Adipocyte (in vitro differentiated cells): ENCODE measurements around the gene PLOD2.

Source experiments
- DNase-seq: peaks from one replicate; pipeline ENCODE4 v3.0.0-alpha.2; 2015; ENCODE audit warnings: low read depth
- H3K27me3 ChIP-seq: replicated peaks from 2 replicates; pipeline ENCODE4 v1.7.0; 2013; ENCODE audit warnings: mild to moderate bottlenecking, low read length, moderate library complexity; ENCODE audit not compliant: control insufficient read depth, insufficient read depth
- H3K36me3 ChIP-seq: 2 replicates; pipeline ENCODE4 v1.7.0; 2013; ENCODE audit warnings: low read length, mild to moderate bottlenecking, moderate library complexity; ENCODE audit not compliant: control insufficient read depth, insufficient read depth, severe bottlenecking
- H3K4me1 ChIP-seq: 2 replicates; pipeline ENCODE4 v1.7.0; 2013; ENCODE audit warnings: mild to moderate bottlenecking, low read length, moderate library complexity; ENCODE audit not compliant: control insufficient read depth, insufficient read depth
- H3K4me3 ChIP-seq: 2 replicates; pipeline ENCODE4 v1.7.0; 2013; ENCODE audit warnings: mild to moderate bottlenecking, low read length, moderate library complexity
- H3K9ac ChIP-seq: 2 replicates; pipeline ENCODE4 v1.7.0; 2013; ENCODE audit warnings: mild to moderate bottlenecking, low read length, moderate library complexity
- H3K9me3 ChIP-seq: 2 replicates; pipeline ENCODE4 v1.7.0; 2013; ENCODE audit warnings: mild to moderate bottlenecking, low read length, moderate library complexity; ENCODE audit not compliant: control insufficient read depth

The PLOD2 gene

DNA sequence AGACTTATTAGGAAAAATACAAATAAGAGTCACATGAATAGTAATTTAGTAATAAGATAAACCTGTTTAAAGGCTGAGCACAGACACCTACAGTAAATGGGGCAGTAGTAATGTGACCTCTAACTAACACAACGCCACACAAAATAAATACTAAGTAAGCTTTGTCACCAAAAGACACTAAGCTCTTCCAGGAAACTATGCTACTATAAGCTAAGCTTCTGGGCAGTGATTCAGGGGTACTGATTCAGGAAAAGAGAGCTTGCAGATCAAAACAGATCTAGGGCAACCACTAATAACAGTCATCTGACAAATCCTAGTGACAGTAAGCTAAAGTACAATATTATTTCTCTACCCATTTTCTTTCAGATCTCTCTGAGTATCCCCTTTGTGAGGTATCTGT is 68.8 kb downstream of the PLOD2 start:
- Histone ChIP-seq H3K4me3 (no peak overlapping the region), H3K4me1 (peaks cover 15% of the 10 kb centered on the region), H3K36me3 (no peaks in the 10 kb centered on the region), H3K9ac (no peak overlapping the region), H3K9me3 (no peaks in the 10 kb centered on the region), H3K27me3 (no peaks in the 10 kb centered on the region)
- peak; percentile 25 for DNase-seq

DNA sequence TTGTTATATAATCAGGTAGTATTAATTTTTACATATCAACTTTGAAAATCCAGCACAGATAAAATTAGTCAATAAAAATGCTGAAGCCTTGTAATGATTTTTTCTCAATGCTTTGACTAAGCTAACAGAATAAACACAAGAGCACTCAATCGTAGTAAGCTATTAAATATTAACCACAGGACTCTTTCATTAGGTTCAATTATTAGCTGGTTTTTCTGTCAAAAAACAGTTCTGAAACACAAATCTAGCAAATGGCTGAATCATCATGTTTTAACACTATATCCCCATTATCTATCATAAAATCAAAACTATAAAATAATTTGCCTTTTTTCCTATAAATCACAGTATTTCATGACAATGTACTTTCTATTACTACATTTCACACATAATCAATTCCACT is 69.6 kb downstream of the PLOD2 start:
- Histone ChIP-seq H3K27me3 (no peaks in the 10 kb centered on the region), H3K4me3 (no peak overlapping the region), H3K36me3 (no peaks in the 10 kb centered on the region), H3K9ac (no peak overlapping the region), H3K4me1 (peaks cover 15% of the 10 kb centered on the region), H3K9me3 (no peaks in the 10 kb centered on the region)
- DNase-seq: no peak

DNA sequence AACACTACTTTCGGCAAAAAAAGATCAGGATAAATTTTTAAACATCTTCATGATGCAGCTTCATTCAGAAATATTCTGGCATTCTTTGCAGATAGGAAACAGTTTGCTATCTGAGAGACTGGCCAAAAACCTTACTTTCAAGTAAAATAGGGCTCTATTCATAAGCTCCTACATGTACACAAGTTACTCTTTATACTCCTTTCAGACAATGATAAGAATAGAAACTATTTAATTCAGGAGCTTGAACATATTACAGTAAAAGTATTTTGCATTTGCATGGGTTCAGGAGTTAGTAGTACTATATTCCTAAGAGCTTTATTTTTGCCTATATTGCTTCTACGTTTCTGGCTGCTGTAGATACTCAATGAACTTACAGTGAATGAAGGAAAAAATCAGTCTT is 70.5 kb downstream of the PLOD2 start:
- Histone ChIP-seq H3K27me3 (no peaks in the 10 kb centered on the region), H3K36me3 (no peaks in the 10 kb centered on the region)
- DNase-seq: no peak

DNA sequence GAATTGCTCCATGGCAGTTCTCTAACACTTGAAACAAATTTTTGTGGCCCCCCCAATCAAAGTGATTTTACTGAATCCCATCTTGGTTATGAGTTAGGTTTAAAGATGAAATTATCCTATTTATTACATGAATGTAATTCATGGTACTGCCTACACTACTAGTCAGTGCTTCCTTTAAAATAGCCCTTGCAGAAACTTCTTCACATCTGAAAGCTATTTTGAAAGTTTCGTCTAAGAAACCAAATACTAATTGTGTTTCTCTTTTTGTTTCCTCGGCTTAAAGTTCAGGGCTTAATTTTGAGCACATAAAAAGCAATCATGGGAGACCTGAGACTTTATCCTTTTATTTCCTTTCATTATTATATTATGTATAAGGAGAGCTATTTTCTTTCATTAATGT is 72.1 kb downstream of the PLOD2 start:
- Histone ChIP-seq H3K9ac (no peak overlapping the region), H3K9me3 (no peaks in the 10 kb centered on the region), H3K36me3 (no peaks in the 10 kb centered on the region), H3K4me3 (no peak overlapping the region), H3K27me3 (no peaks in the 10 kb centered on the region), H3K4me1 (peaks cover 9% of the 10 kb centered on the region)
- no peak for DNase-seq

More for the DNA sequence above, 70.5 kb downstream of the PLOD2 start:
- H3K4me1 ChIP-seq: peaks cover 15% of the 10 kb centered on the region
- no peak overlapping the region for H3K9ac ChIP-seq
- no peak overlapping the region for H3K4me3 ChIP-seq
- no peaks in the 10 kb centered on the region for H3K9me3 ChIP-seq

DNA sequence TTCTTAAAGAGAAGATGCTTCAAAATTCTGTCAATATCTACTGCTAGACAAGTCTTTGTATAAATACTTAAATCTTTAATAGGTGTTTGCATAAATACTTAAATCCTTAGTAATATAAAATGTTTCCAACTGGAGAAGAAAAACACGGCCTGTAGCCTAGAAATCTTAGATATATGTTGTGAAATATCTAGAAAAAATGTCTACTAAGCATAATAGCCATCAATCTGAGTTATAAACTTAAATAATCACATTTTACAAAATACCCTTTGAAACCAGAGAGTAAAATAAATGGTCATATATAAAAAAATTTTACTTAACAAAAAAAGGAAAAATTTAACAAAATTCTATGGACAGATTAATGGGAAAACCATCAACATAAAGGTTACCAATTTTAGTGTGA is 73.9 kb downstream of the PLOD2 start:
- Histone ChIP-seq H3K9me3 (no peaks in the 10 kb centered on the region), H3K4me1 (peaks cover under 1% of the 10 kb centered on the region), H3K4me3 (no peak overlapping the region), H3K27me3 (no peaks in the 10 kb centered on the region), H3K9ac (no peak overlapping the region), H3K36me3 (no peaks in the 10 kb centered on the region)
- DNase-seq: no peak

DNA sequence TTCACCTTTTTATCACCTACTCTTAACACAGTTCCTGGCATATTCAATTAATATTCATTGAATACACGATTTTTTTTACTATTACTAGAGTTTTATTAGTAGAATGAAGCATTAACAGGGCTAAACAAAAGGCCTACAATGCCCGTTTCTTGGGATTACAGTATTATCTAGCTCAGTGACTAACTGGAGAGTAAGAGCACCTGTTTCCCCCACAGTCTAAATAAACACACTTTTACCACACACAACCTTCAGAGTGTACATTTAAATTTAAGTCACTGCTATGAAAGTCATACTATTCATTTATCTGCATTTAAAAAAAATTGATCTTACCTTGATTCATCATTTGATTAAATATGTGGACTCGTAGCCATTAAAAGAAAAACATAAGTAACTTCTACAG is 74.8 kb downstream of the PLOD2 start:
- H3K9me3 ChIP-seq: no peaks in the 10 kb centered on the region
- peaks cover 7% of the 10 kb centered on the region for H3K36me3 ChIP-seq
- no peak for DNase-seq
- H3K4me3 ChIP-seq: no peak overlapping the region
- H3K4me1 ChIP-seq: no peaks in the 10 kb centered on the region
- H3K27me3 ChIP-seq: no peaks in the 10 kb centered on the region
- H3K9ac ChIP-seq: no peak overlapping the region

DNA sequence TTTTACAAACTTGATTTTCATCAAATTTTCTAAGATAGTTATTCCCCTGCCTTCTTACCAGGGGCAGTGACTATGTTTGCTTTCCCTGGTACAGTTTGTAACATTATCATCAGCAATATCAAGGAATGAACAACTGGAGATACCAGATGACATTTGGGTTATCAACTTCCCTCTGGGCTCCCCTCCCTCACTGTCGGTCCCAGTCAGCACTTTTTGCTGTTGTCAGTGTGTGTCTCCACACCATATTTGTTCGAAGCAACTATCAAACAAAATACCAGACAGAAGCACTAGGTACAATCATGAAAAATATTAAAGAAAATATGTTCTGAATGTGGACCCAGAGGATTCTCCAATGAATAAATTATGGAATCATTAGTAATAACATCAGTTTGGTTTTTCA is 75.3 kb downstream of the PLOD2 start:
- Histone ChIP-seq H3K36me3 (peaks cover 11% of the 10 kb centered on the region), H3K27me3 (no peaks in the 10 kb centered on the region), H3K4me1 (no peaks in the 10 kb centered on the region), H3K9me3 (no peaks in the 10 kb centered on the region), H3K9ac (no peak overlapping the region), H3K4me3 (no peak overlapping the region)
- no peak for DNase-seq

DNA sequence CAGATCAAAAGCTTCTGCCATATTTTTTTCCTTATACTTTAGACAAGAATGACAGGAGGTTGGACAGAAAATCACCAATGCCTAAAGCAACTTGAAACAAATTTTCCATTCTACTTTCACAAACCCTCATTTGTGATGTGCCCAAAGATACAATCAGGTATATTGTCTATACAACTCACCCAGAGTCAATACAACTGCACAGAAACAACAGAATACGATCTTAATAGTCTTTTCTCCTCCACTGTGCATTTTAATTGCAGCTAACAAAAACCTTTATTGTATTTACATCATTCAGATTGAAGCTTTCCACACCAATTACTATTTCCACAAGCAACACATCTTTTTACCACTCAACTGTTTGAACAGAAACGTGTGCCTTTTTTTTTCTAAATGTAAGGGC is 80.4 kb downstream of the PLOD2 start:
- Histone ChIP-seq H3K4me1 (no peaks in the 10 kb centered on the region), H3K9me3 (no peaks in the 10 kb centered on the region)

DNA sequence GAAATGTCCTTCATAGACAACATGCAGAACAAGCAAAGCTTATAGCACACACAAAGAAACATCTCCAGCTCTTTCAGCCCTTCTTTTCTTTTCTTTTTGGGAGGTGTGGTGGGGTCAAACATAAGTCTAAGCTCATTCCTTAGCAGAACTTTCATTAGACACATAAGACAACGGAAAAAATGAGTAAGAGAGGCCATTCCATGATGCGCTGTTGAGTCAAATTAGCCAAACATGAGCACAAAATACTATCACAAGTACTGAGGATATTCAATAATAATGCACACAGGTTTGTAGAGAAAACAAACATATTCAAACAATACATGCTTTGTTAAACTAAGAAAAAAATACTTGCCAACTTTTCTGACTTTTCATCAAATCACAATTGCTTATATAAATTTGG is 83.0 kb downstream of the PLOD2 start:
- no peak for DNase-seq
- Histone ChIP-seq H3K27me3 (no peaks in the 10 kb centered on the region), H3K36me3 (peaks cover 36% of the 10 kb centered on the region), H3K4me1 (peaks cover 7% of the 10 kb centered on the region), H3K4me3 (no peak overlapping the region), H3K9ac (no peak overlapping the region), H3K9me3 (no peaks in the 10 kb centered on the region)

More for the DNA sequence above, 80.4 kb downstream of the PLOD2 start:
- no peak overlapping the region for H3K4me3 ChIP-seq
- H3K9ac ChIP-seq: no peak overlapping the region
- DNase-seq: no peak
- H3K36me3 ChIP-seq: peaks cover 36% of the 10 kb centered on the region
- no peaks in the 10 kb centered on the region for H3K27me3 ChIP-seq

DNA sequence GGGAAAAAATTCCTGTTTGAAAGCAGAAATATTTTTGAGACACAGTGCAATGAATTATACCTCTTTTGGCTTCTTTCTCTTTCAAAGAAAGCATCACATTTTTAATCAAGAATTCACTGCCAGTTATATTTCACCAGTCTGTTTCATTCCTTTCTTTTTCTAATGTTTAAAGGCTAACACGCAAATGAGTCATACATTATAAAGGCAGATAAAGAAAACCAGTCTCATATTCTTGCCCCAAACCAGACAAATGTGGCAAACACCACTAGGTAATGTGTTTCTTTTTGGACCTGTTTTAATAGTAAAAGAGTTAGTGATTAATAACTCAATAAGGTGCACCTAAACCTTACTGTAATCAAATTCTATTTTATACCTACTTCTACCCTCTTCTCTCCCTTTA is 83.8 kb downstream of the PLOD2 start:
- Histone ChIP-seq H3K27me3 (no peaks in the 10 kb centered on the region), H3K4me3 (no peak overlapping the region)
- DNase-seq: peak; percentile 29

DNA sequence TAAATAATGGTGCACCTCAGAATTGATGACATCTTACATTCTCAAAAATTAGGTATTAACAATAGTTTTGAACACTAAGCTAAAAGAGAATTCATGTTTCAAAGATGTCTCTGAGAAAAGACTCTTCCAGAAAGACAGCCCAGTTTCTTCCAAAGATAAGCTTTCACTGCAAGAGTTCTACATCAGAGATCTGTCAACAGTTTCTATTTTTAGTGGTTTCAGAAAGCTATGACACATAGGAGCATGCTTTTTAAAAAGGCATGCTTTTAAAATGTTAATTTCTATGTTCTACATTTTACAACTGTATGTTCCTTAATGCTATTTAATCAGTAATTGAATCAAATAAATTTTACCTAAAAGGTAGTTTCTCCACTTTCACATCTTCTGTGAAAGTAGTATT is 88.2 kb downstream of the PLOD2 start:
- no peaks in the 10 kb centered on the region for H3K9me3 ChIP-seq
- H3K4me1 ChIP-seq: peaks cover 28% of the 10 kb centered on the region
- no peaks in the 10 kb centered on the region for H3K27me3 ChIP-seq
- DNase-seq: no peak
- H3K36me3 ChIP-seq: peaks cover 38% of the 10 kb centered on the region
- H3K9ac ChIP-seq: peak overlapping the region; percentile 57
- peak overlapping the region; percentile 32 for H3K4me3 ChIP-seq

More for the DNA sequence above, 83.8 kb downstream of the PLOD2 start:
- H3K9ac ChIP-seq: no peak overlapping the region
- H3K36me3 ChIP-seq: peaks cover 36% of the 10 kb centered on the region
- H3K9me3 ChIP-seq: no peaks in the 10 kb centered on the region
- H3K4me1 ChIP-seq: peaks cover 15% of the 10 kb centered on the region

DNA sequence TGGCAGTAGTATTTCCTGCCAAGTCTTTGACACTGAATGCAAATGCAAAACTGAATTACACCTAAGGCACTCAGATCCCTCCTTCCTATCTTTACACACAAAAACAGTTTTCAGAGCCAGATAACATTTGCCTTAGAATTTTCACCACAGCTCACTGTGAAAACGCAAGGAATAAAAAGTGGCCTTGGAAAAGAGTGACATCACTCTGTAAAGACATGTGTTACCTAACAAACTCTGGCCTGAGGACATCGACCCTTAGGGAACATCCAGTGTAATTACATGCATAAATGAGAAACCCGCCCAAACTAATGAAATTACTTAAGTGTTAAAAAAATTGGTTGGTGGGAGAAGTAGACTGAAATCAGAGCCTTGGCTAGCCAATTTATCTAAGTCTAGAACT is 88.9 kb downstream of the PLOD2 start:
- peak overlapping the region; percentile 32 for H3K4me3 ChIP-seq
- H3K4me1 ChIP-seq: peaks cover 35% of the 10 kb centered on the region
- H3K9me3 ChIP-seq: no peaks in the 10 kb centered on the region
- H3K36me3 ChIP-seq: peaks cover 38% of the 10 kb centered on the region
- no peaks in the 10 kb centered on the region for H3K27me3 ChIP-seq
- DNase-seq: no peak
- H3K9ac ChIP-seq: peak overlapping the region; percentile 40
